Endothelial cell of umbilical vein (primary cell): ENCODE data around the gene STRBP.
"Not testable (repeated sequence)": the region's sequence is repeated elsewhere in the genome, so short reads cannot be mapped to it uniquely, and the experiment has no call there.

Source experiments
- EZH2 ChIP-seq: IDR thresholded peaks from 2 replicates; pipeline ENCODE4 v1.6.1; 2012; ENCODE audit warnings: borderline replicate concordance, low read depth, mild to moderate bottlenecking, moderate library complexity, low read length, inconsistent platforms; ENCODE audit not compliant: severe bottlenecking
- JUN ChIP-seq: IDR thresholded peaks from 2 replicates; pipeline ENCODE4 v1.6.1; 2011; ENCODE audit warnings: borderline replicate concordance, low read depth; ENCODE audit not compliant: insufficient read length, insufficient read depth
- MYC ChIP-seq: IDR thresholded peaks from one replicate; pipeline ENCODE4 v1.6.1; 2011; ENCODE audit warnings: mild to moderate bottlenecking, low read depth, low read length
- POLR2A ChIP-seq: IDR thresholded peaks from 2 replicates; pipeline ENCODE4 v1.6.1; 2012; ENCODE audit warnings: low read depth, mild to moderate bottlenecking, control low read depth, low read length
- POLR2AphosphoS5 ChIP-seq: IDR thresholded peaks from 2 replicates; pipeline ENCODE4 v1.6.1; 2012; ENCODE audit warnings: low read depth, mild to moderate bottlenecking, control low read depth, low read length, moderate library complexity; ENCODE audit not compliant: insufficient read depth
- TF ChIP-seq, protein P1 (sequence below): IDR thresholded peaks from 2 replicates; pipeline ENCODE4 v1.6.1; 2011; ENCODE audit not compliant: insufficient read depth, insufficient read length
- TF ChIP-seq, protein P2 (sequence below), 2 donors: IDR thresholded peaks; 1 replicate in 1 of 2; 2 replicates in 1 of 2; pipeline ENCODE4 v1.5.1; 2011; ENCODE audit warnings: low read length in 2 of 2, mild to moderate bottlenecking in 2 of 2, moderate library complexity in 2 of 2, control low read depth in 1 of 2, inconsistent platforms in 1 of 2, low read depth in 1 of 2; ENCODE audit not compliant: insufficient read depth in 1 of 2; ENCODE audit errors: extremely low read depth in 1 of 2

DNA sequence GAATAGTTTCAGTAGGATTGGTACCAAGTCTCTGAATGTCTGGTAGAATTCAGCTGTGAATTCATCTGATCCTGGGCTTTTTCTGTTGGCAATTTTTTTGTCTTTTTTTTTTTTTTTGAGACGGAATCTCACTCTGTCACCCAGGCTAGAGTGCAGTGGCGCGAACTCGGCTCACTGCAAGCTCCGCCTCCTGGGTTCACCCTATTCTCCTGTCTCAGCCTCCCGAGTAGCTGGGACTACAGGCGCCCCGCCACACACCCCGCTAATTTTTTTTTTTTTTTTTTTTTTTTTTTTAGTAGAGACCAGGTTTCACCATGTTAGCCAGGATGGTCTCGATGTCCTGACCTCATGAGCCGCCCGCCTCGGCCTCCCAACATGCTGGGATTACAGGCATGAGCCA lies 67.9 kb downstream of the STRBP start:
- TF ChIP-seq, protein P1, sequence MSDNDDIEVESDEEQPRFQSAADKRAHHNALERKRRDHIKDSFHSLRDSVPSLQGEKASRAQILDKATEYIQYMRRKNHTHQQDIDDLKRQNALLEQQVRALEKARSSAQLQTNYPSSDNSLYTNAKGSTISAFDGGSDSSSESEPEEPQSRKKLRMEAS = not testable (repeated sequence)
- TF ChIP-seq, protein P2, sequence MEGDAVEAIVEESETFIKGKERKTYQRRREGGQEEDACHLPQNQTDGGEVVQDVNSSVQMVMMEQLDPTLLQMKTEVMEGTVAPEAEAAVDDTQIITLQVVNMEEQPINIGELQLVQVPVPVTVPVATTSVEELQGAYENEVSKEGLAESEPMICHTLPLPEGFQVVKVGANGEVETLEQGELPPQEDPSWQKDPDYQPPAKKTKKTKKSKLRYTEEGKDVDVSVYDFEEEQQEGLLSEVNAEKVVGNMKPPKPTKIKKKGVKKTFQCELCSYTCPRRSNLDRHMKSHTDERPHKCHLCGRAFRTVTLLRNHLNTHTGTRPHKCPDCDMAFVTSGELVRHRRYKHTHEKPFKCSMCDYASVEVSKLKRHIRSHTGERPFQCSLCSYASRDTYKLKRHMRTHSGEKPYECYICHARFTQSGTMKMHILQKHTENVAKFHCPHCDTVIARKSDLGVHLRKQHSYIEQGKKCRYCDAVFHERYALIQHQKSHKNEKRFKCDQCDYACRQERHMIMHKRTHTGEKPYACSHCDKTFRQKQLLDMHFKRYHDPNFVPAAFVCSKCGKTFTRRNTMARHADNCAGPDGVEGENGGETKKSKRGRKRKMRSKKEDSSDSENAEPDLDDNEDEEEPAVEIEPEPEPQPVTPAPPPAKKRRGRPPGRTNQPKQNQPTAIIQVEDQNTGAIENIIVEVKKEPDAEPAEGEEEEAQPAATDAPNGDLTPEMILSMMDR (IDR thresholded peaks at IDR 0.05; ENCODE audit: extremely low read depth in 1 of 2, insufficient read depth in 1 of 2, low read depth in 1 of 2, low read length in 2 of 2) = not testable (repeated sequence)
- TF ChIP-seq EZH2, POLR2AphosphoS5, MYC, POLR2A, JUN: not testable (repeated sequence)
